LNCaP clone FGC (cell line): ENCODE results near the gene KSR2.
"Not testable (repeated sequence)": the region's sequence is repeated elsewhere in the genome, so short reads cannot be mapped to it uniquely, and the experiment has no call there.

Experiments used
- DNase-seq: peaks from one replicate; pipeline ENCODE4 v3.0.0-alpha.2; 2011; ENCODE audit warnings: low read depth
- H3K4me3 ChIP-seq: 2 replicates; pipeline ENCODE4 v1.5.1; 2011; ENCODE audit warnings: mild to moderate bottlenecking, low read depth, low read length, control low read depth
- CTCF ChIP-seq: IDR thresholded peaks from 2 replicates; pipeline ENCODE4 v1.5.1; 2012; ENCODE audit warnings: mild to moderate bottlenecking; ENCODE audit not compliant: control insufficient read depth, insufficient read depth; ENCODE audit errors: extremely low read depth

Gene KSR2

DNA sequence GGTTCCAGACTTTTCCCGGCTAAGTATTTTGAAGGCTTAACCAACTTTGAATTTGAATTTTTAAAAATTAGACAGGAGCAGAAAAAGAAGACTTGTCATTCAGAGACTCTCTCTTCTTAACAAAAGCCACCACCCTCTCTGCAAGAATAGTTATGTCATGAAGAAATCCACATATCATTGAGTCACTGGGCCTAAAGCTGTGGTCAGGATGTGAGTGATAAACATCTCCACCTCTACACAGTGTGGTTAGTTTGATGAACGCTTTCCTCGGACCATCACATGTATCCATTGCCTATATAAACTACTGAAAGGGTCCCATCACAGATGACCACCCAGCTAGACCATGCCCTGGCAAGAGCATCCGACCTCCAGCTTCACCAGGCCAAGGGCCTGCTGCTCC, 226.1 kb downstream of the KSR2 start:
- no peak for TF ChIP-seq CTCF
- no peak overlapping the region for H3K4me3 ChIP-seq
- DNase-seq = no peak

- TF ChIP-seq CTCF = no peak
- no peak overlapping the region for H3K4me3 ChIP-seq
- no peak for DNase-seq
These were observed 230.6 kb downstream of the KSR2 start for GRCh38 chr12:117738233-117738632.

- TF ChIP-seq CTCF = no peak
- no peak overlapping the region for H3K4me3 ChIP-seq
- DNase-seq = no peak
These were observed 235.3 kb downstream of the KSR2 start for GRCh38 chr12:117733549-117733805.

GRCh38 chr12:117732761-117733548, 235.8 kb downstream of the KSR2 start:
- no peak for DNase-seq
- no peak overlapping the region for H3K4me3 ChIP-seq
- no peak for TF ChIP-seq CTCF

DNA sequence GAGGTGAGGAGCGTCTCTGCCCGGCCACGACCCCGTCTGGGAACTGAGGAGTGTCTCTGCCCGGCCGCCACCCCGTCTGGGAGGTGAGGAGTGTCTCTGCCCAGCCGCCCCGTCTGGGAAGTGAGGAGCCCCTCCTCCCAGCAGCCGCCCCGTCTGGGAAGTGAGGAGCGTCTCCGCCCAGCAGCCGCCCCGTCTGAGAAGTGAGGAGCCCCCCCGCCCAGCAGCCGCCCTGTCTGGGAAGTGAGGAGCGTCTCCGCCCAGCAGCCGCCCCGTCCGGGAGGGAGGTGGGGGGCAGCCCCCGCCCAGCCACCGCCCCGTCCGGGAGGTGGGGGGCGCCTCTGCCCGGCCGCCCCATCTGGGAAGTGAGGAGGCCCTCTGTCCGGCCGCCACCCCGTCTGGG, 237.7 kb downstream of the KSR2 start:
- not testable (repeated sequence) for H3K4me3 ChIP-seq, DNase-seq

- no peak for TF ChIP-seq CTCF
- no peak for DNase-seq
- H3K4me3 ChIP-seq = no peak overlapping the region
These were observed 241.5 kb downstream of the KSR2 start for GRCh38 chr12:117727301-117727700.

DNA sequence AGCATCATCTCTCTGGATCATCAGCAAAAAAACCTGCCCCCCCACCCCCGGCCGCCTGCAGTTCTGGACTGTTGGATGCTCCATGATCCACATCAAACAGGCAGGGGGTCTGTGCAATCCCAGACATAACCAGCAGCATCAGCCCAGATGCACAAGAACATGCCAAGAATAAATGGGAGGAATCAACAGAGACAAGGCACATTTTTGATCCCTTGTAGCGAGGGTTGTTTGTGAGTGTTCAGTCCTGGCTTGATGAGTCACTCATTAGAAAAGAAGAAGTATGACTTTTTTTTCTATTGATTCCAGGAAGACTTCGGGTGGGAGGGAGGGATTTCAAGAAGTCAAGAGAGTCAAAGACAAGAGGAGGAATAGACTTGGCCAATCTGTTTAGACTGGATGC, 244.2 kb downstream of the KSR2 start:
- no peak for DNase-seq
- TF ChIP-seq CTCF = no peak
- no peak overlapping the region for H3K4me3 ChIP-seq
